Measurements from ENCODE around the gene CIRBP. TPM values are rescaled to one million over a fixed set of nuclear protein-coding genes. Genes with fewer than 3 reads are reported as not detected.
A peak's percentile ranks its signal among the peaks of the same experiment; 100 is the strongest.

The CIRBP gene
- total RNA-seq, 1 experiment from 2014 or later: 331 TPM

DNA sequence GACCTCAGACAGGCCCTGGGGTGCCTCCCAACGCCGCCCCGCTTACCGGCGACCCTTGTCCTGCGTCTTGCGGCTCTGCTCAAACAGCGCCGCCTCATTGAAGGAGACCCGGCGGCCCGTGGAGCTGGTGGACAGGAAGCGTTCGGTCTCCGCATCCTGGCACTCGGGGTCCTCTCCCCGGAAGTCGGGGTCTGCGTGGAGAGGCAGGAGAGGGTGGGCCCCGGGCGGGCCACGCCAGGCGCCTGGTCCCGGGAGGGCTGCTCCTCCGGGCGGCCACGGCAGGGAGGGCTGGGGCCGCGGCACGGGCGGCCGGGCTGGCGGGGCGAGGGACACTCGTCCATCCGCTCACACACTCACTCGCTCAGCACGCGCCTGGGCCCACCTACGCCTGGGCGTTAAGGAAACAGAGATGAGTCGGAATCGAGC is 34.2 kb upstream of the CIRBP start:
- Mint-ChIP-seq H3K4me1 (ENCODE audit: low read depth, unreplicated experiment) (no peaks in the 10 kb centered on the region), H3K4me3 (ENCODE audit: unreplicated experiment) (no peak overlapping the region), H3K36me3 (ENCODE audit: insufficient read depth, unreplicated experiment) (peaks cover 15% of the 10 kb centered on the region), H3K27me3 (ENCODE audit: insufficient read depth, unreplicated experiment) (no peaks in the 10 kb centered on the region), H3K9me3 (ENCODE audit: unreplicated experiment) (no peaks in the 10 kb centered on the region), H3K27ac (ENCODE audit: unreplicated experiment) (no peak overlapping the region)
- H3K4me3 ChIP-seq (ENCODE audit: low read depth, low read length): no peak overlapping the region
- no peaks in the 10 kb centered on the region for H3K9me3 ChIP-seq
- ChIA-PET CTCF (no interaction called here), POLR2A (no interaction called here)
- no peak for TF ChIP-seq CTCF (IDR thresholded peaks at IDR 0.05; ENCODE audit: insufficient read depth in 1 of 2, low read depth in 1 of 2, low read length in 1 of 2, severe bottlenecking in 1 of 2, unreplicated experiment in 1 of 2)
- H3K4me1 ChIP-seq: peaks cover 9% of the 10 kb centered on the region
- no peaks in the 10 kb centered on the region for H3K27me3 ChIP-seq (replicated peaks; ENCODE audit: control insufficient read depth, insufficient read depth, low read length)
- no peaks in the 10 kb centered on the region for H3K36me3 ChIP-seq (ENCODE audit: control insufficient read depth, insufficient read depth, low read length)
- DNase-seq: no peak
- no TSS peak for BruUV-seq (replicated peaks)
- intact Hi-C loops (cut with micrococcal nuclease; ENCODE audit: unreplicated experiment): no loop called here

GRCh38 chr19:1235625-1236538 is 33.2 kb upstream of the CIRBP start:
- H3K4me3 Mint-ChIP-seq (ENCODE audit: unreplicated experiment): peak overlapping the region; percentile 77
- TF ChIP-seq CTCF (IDR thresholded peaks at IDR 0.05; ENCODE audit: insufficient read depth in 1 of 2, low read depth in 1 of 2, low read length in 1 of 2, severe bottlenecking in 1 of 2, unreplicated experiment in 1 of 2): no peak
- H3K27me3 ChIP-seq (replicated peaks; ENCODE audit: control insufficient read depth, insufficient read depth, low read length): no peaks in the 10 kb centered on the region
- intact Hi-C loops (cut with micrococcal nuclease; ENCODE audit: unreplicated experiment): no loop called here
- no peak overlapping the region for H3K27ac Mint-ChIP-seq (ENCODE audit: unreplicated experiment)
- H3K4me1 Mint-ChIP-seq (ENCODE audit: low read depth, unreplicated experiment): no peaks in the 10 kb centered on the region
- H3K4me1 ChIP-seq: peaks cover 12% of the 10 kb centered on the region
- H3K4me3 ChIP-seq (ENCODE audit: low read depth, low read length): peak overlapping the region; percentile 22; the same call in 1 of the 2 replicates
- H3K9me3 ChIP-seq: no peaks in the 10 kb centered on the region
- no peaks in the 10 kb centered on the region for H3K27me3 Mint-ChIP-seq (ENCODE audit: insufficient read depth, unreplicated experiment)
- ChIA-PET CTCF (no interaction called here), POLR2A (no interaction called here)
- no TSS peak for BruUV-seq (replicated peaks)
- no peaks in the 10 kb centered on the region for H3K9me3 Mint-ChIP-seq (ENCODE audit: unreplicated experiment)
- DNase-seq: no peak
- H3K36me3 ChIP-seq (ENCODE audit: control insufficient read depth, insufficient read depth, low read length): no peaks in the 10 kb centered on the region
- H3K36me3 Mint-ChIP-seq (ENCODE audit: insufficient read depth, unreplicated experiment): peaks cover 15% of the 10 kb centered on the region

GRCh38 chr19:1236576-1236975 is 32.6 kb upstream of the CIRBP start:
- H3K9me3 ChIP-seq: no peaks in the 10 kb centered on the region
- no TSS peak for BruUV-seq (replicated peaks)
- CTCF ChIA-PET: no interaction called here
- Mint-ChIP-seq H3K27me3 (ENCODE audit: insufficient read depth, unreplicated experiment) (no peaks in the 10 kb centered on the region), H3K4me1 (ENCODE audit: low read depth, unreplicated experiment) (no peaks in the 10 kb centered on the region), H3K9me3 (ENCODE audit: unreplicated experiment) (no peaks in the 10 kb centered on the region), H3K4me3 (ENCODE audit: unreplicated experiment) (peak overlapping the region; percentile 77), H3K36me3 (ENCODE audit: insufficient read depth, unreplicated experiment) (peaks cover 8% of the 10 kb centered on the region), H3K27ac (ENCODE audit: unreplicated experiment) (no peak overlapping the region)
- H3K36me3 ChIP-seq (ENCODE audit: control insufficient read depth, insufficient read depth, low read length): no peaks in the 10 kb centered on the region
- POLR2A ChIA-PET: no interaction called here
- no peak for DNase-seq
- no peak for TF ChIP-seq CTCF (IDR thresholded peaks at IDR 0.05; ENCODE audit: insufficient read depth in 1 of 2, low read depth in 1 of 2, low read length in 1 of 2, severe bottlenecking in 1 of 2, unreplicated experiment in 1 of 2)
- intact Hi-C loops (cut with micrococcal nuclease; ENCODE audit: unreplicated experiment): no loop called here
- H3K4me3 ChIP-seq (ENCODE audit: low read depth, low read length): peak overlapping the region; percentile 79
- H3K4me1 ChIP-seq: peaks cover 15% of the 10 kb centered on the region
- no peaks in the 10 kb centered on the region for H3K27me3 ChIP-seq (replicated peaks; ENCODE audit: control insufficient read depth, insufficient read depth, low read length)
